ENCODE results near the gene SEC16A.
"Not testable (repeated sequence)": the region's sequence is repeated elsewhere in the genome, so short reads cannot be mapped to it uniquely, and the experiment has no call there.

Gene SEC16A

GRCh38 chr9:136438548-136439480 is 44.0 kb downstream of the SEC16A start:
- peak; percentile 13 for DNase-seq

- no peak for DNase-seq
Measured at GRCh38 chr9:136437839-136438547, 44.8 kb downstream of the SEC16A start.

GRCh38 chr9:136437430-136437829 is 45.4 kb downstream of the SEC16A start:
- no peak for DNase-seq

GRCh38 chr9:136436055-136436634 is 46.7 kb downstream of the SEC16A start:
- no peak for DNase-seq

- DNase-seq, result no peak
Measured at GRCh38 chr9:136434580-136435169, 48.2 kb downstream of the SEC16A start.

- no peak for DNase-seq
Measured at GRCh38 chr9:136433849-136434579, 48.8 kb downstream of the SEC16A start.

- no peak for DNase-seq
Measured at GRCh38 chr9:136433043-136433715, 49.7 kb downstream of the SEC16A start.

GRCh38 chr9:136432591-136432990 is 50.2 kb downstream of the SEC16A start:
- DNase-seq, result no peak

- DNase-seq, result no peak
Measured at GRCh38 chr9:136431782-136432350, 51.0 kb downstream of the SEC16A start.

GRCh38 chr9:136430588-136431234 is 52.1 kb downstream of the SEC16A start:
- no peak for DNase-seq

GRCh38 chr9:136429683-136430491 is 53.0 kb downstream of the SEC16A start:
- no peak for DNase-seq

GRCh38 chr9:136429075-136429628 is 53.7 kb downstream of the SEC16A start:
- DNase-seq, result no peak

- DNase-seq, result no peak
Measured at GRCh38 chr9:136426787-136427186, 56.1 kb downstream of the SEC16A start.

- not testable (repeated sequence) for DNase-seq
Measured at GRCh38 chr9:136425367-136425766, 57.5 kb downstream of the SEC16A start.

GRCh38 chr9:136424750-136425362 is 58.0 kb downstream of the SEC16A start:
- no peak for DNase-seq

GRCh38 chr9:136423432-136424146 is 59.3 kb downstream of the SEC16A start:
- DNase-seq, result no peak

GRCh38 chr9:136422876-136423275 is 60.0 kb downstream of the SEC16A start:
- DNase-seq, result no peak

- no peak for DNase-seq
Measured at GRCh38 chr9:136421791-136422190, 61.0 kb downstream of the SEC16A start.

- DNase-seq, result no peak
Measured at GRCh38 chr9:136419092-136419420, 63.8 kb downstream of the SEC16A start.

Measured in fibroblast of skin of abdomen (primary cell).